ENCODE results near the gene RUNX1.

The RUNX1 gene

GRCh38 chr21:34927992-34928391 lies 121.1 kb downstream of the RUNX1 start:
- Histone ChIP-seq H3K27me3 (no peaks in the 10 kb centered on the region), H3K4me3 (no peak overlapping the region), H4K20me1 (peaks cover 83% of the 10 kb centered on the region), H3K9me3 (no peaks in the 10 kb centered on the region), H3K27ac (no peak overlapping the region), H3K4me2 (peak overlapping the region; percentile 49), H3K4me1 (peaks cover 81% of the 10 kb centered on the region), H3K9ac (no peak overlapping the region), H3K36me3 (peaks cover 84% of the 10 kb centered on the region)
- TF ChIP-seq Cebpa-rat (IDR thresholded peaks at IDR 0.05): no peak

GRCh38 chr21:34926803-34927467 lies 122.2 kb downstream of the RUNX1 start:
- H3K4me2 ChIP-seq: peak overlapping the region; percentile 49
- H4K20me1 ChIP-seq: peaks cover 86% of the 10 kb centered on the region
- no peak for TF ChIP-seq Cebpa-rat (IDR thresholded peaks at IDR 0.05)
- peak overlapping the region; percentile 21; the same call in 1 of the 2 replicates for H3K9ac ChIP-seq
- H3K27ac ChIP-seq: peak overlapping the region; percentile 47
- no peak overlapping the region for H3K4me3 ChIP-seq
- H3K9me3 ChIP-seq: no peaks in the 10 kb centered on the region
- H3K36me3 ChIP-seq: peaks cover 83% of the 10 kb centered on the region
- H3K27me3 ChIP-seq: no peaks in the 10 kb centered on the region
- H3K4me1 ChIP-seq: peaks cover 82% of the 10 kb centered on the region

GRCh38 chr21:34925597-34925996 lies 123.5 kb downstream of the RUNX1 start:
- H3K4me2 ChIP-seq: peak overlapping the region; percentile 63
- H3K27ac ChIP-seq: peak overlapping the region; percentile 33
- H3K4me1 ChIP-seq: peaks cover 91% of the 10 kb centered on the region
- H3K4me3 ChIP-seq: no peak overlapping the region
- H3K9me3 ChIP-seq: no peaks in the 10 kb centered on the region
- no peak overlapping the region for H3K9ac ChIP-seq
- H4K20me1 ChIP-seq: peaks cover 89% of the 10 kb centered on the region
- peaks cover 78% of the 10 kb centered on the region for H3K36me3 ChIP-seq
- no peak for TF ChIP-seq Cebpa-rat (IDR thresholded peaks at IDR 0.05)
- no peaks in the 10 kb centered on the region for H3K27me3 ChIP-seq

- no peaks in the 10 kb centered on the region for H3K27me3 ChIP-seq
- peak overlapping the region; percentile 64 for H3K27ac ChIP-seq
- no peak overlapping the region for H3K4me3 ChIP-seq
- TF ChIP-seq Cebpa-rat (IDR thresholded peaks at IDR 0.05): no peak
- no peaks in the 10 kb centered on the region for H3K9me3 ChIP-seq
- peaks cover 92% of the 10 kb centered on the region for H4K20me1 ChIP-seq
- H3K9ac ChIP-seq: no peak overlapping the region
- peaks cover 98% of the 10 kb centered on the region for H3K4me1 ChIP-seq
- peaks cover 74% of the 10 kb centered on the region for H3K36me3 ChIP-seq
- peak overlapping the region; percentile 63 for H3K4me2 ChIP-seq
These were observed 124.2 kb downstream of the RUNX1 start for GRCh38 chr21:34924771-34925419.

- Histone ChIP-seq H3K27ac (peak overlapping the region; percentile 64), H3K4me3 (no peak overlapping the region), H3K9ac (no peak overlapping the region; the same call in 1 of the 2 replicates), H4K20me1 (peaks cover 93% of the 10 kb centered on the region), H3K9me3 (no peaks in the 10 kb centered on the region), H3K36me3 (peaks cover 68% of the 10 kb centered on the region), H3K4me1 (peaks cover 100% of the 10 kb centered on the region), H3K27me3 (no peaks in the 10 kb centered on the region), H3K4me2 (peak overlapping the region; percentile 63)
- no peak for TF ChIP-seq Cebpa-rat (IDR thresholded peaks at IDR 0.05)
These were observed 124.9 kb downstream of the RUNX1 start for GRCh38 chr21:34924194-34924593.

- TF ChIP-seq Cebpa-rat (IDR thresholded peaks at IDR 0.05): no peak
- peaks cover 62% of the 10 kb centered on the region for H3K36me3 ChIP-seq
- H3K9me3 ChIP-seq: no peaks in the 10 kb centered on the region
- no peak overlapping the region for H3K4me3 ChIP-seq
- peaks cover 100% of the 10 kb centered on the region for H3K4me1 ChIP-seq
- H3K9ac ChIP-seq: no peak overlapping the region; the same call in 1 of the 2 replicates
- H3K27me3 ChIP-seq: no peaks in the 10 kb centered on the region
- peaks cover 93% of the 10 kb centered on the region for H4K20me1 ChIP-seq
- peak overlapping the region; percentile 63 for H3K4me2 ChIP-seq
- H3K27ac ChIP-seq: peak overlapping the region; percentile 64
These were observed 125.5 kb downstream of the RUNX1 start for GRCh38 chr21:34923626-34924025.

- no peak overlapping the region for H3K4me3 ChIP-seq
- peaks cover 100% of the 10 kb centered on the region for H3K4me1 ChIP-seq
- H3K9me3 ChIP-seq: no peaks in the 10 kb centered on the region
- H4K20me1 ChIP-seq: peaks cover 93% of the 10 kb centered on the region
- H3K27me3 ChIP-seq: no peaks in the 10 kb centered on the region
- peak overlapping the region; percentile 63 for H3K4me2 ChIP-seq
- H3K27ac ChIP-seq: peak overlapping the region; percentile 64
- TF ChIP-seq Cebpa-rat (IDR thresholded peaks at IDR 0.05): no peak
- peaks cover 62% of the 10 kb centered on the region for H3K36me3 ChIP-seq
- H3K9ac ChIP-seq: no peak overlapping the region
These were observed 125.9 kb downstream of the RUNX1 start for GRCh38 chr21:34923202-34923601.

- Histone ChIP-seq H3K27me3 (no peaks in the 10 kb centered on the region), H3K27ac (peak overlapping the region; percentile 64), H3K4me2 (peak overlapping the region; percentile 63), H3K9ac (no peak overlapping the region), H3K4me1 (peaks cover 100% of the 10 kb centered on the region), H3K4me3 (no peak overlapping the region), H4K20me1 (peaks cover 93% of the 10 kb centered on the region), H3K9me3 (no peaks in the 10 kb centered on the region), H3K36me3 (peaks cover 62% of the 10 kb centered on the region)
- no peak for TF ChIP-seq Cebpa-rat (IDR thresholded peaks at IDR 0.05)
These were observed 126.6 kb downstream of the RUNX1 start for GRCh38 chr21:34922479-34922878.

GRCh38 chr21:34921151-34921550 lies 128.0 kb downstream of the RUNX1 start:
- TF ChIP-seq Cebpa-rat (IDR thresholded peaks at IDR 0.05): no peak
- H4K20me1 ChIP-seq: peaks cover 93% of the 10 kb centered on the region
- H3K4me1 ChIP-seq: peaks cover 100% of the 10 kb centered on the region
- H3K4me2 ChIP-seq: peak overlapping the region; percentile 63
- H3K27ac ChIP-seq: peak overlapping the region; percentile 64
- H3K9me3 ChIP-seq: no peaks in the 10 kb centered on the region
- no peak overlapping the region for H3K9ac ChIP-seq
- H3K36me3 ChIP-seq: peaks cover 64% of the 10 kb centered on the region
- H3K27me3 ChIP-seq: no peaks in the 10 kb centered on the region
- no peak overlapping the region for H3K4me3 ChIP-seq

- no peak for TF ChIP-seq Cebpa-rat (IDR thresholded peaks at IDR 0.05)
- peak overlapping the region; percentile 63 for H3K4me2 ChIP-seq
- H3K4me3 ChIP-seq: peak overlapping the region; percentile 11; the same call in 1 of the 2 replicates
- peaks cover 66% of the 10 kb centered on the region for H3K36me3 ChIP-seq
- H3K9ac ChIP-seq: 0 out of 2 replicates have a peak overlapping the region, but pooled peaks have one; percentile 26
- no peaks in the 10 kb centered on the region for H3K27me3 ChIP-seq
- peaks cover 100% of the 10 kb centered on the region for H4K20me1 ChIP-seq
- H3K4me1 ChIP-seq: peaks cover 100% of the 10 kb centered on the region
- no peaks in the 10 kb centered on the region for H3K9me3 ChIP-seq
- H3K27ac ChIP-seq: peak overlapping the region; percentile 60
These were observed 129.7 kb downstream of the RUNX1 start for GRCh38 chr21:34919406-34919805.

Data from BLaER1 (cell line).